A549 (cell line): ENCODE results near the gene MPC2.

ENCODE experiments used
- CTCF ChIP-seq: fragments of >200 bp; sonication (Bioruptor Twin); formaldehyde crosslinking; IDR thresholded peaks from 3 replicates; pipeline ENCODE4 v1.5.1; 2016
- RAD21 ChIP-seq, 2 experiments: fragments of >200 bp in 1 of 2; sonication (Bioruptor Twin) in 1 of 2; formaldehyde crosslinking in 1 of 2; IDR thresholded peaks in 1 of 2; conservative IDR thresholded peaks in 1 of 2; 2 replicates in 1 of 2; 3 replicates in 1 of 2; pipeline ENCODE4 v1.6.1; 2012 to 2018; ENCODE audit warnings: inconsistent platforms in 1 of 2
- SMC3 ChIP-seq: fragments of >200 bp; sonication (Bioruptor Twin); formaldehyde crosslinking; IDR thresholded peaks from 3 replicates; pipeline ENCODE4 v1.6.1; 2018; ENCODE audit warnings: inconsistent platforms

- TF ChIP-seq CTCF (no peak), RAD21 (conservative IDR thresholded peaks at IDR 0.05 in 1 of 2, IDR thresholded peaks at IDR 0.05 in 1 of 2) (no peak), SMC3 (no peak)
These were observed 1.4 kb downstream of the MPC2 start for GRCh38 chr1:167935216-167936067.
